T-cell (primary cell): Measurements from ENCODE around the gene SIM2. TPM values are rescaled to one million over a fixed set of nuclear protein-coding genes. Genes with fewer than 3 reads are reported as not detected.

Source experiments
- ATAC-seq, 4 experiments: fragments of 200-7000 bp in 3 of 4; fragments of 150-1000 bp in 1 of 4; cut with Tn5 transposase; replicated peaks in 1 of 4; 1 replicate in 3 of 4; 2 replicates in 1 of 4; pipeline ENCODE4 v1.10.0; 2021; ENCODE audit warnings: moderate library complexity in 3 of 4, mild to moderate bottlenecking in 2 of 4, moderate number of reproducible peaks in 1 of 4
- CTCF ChIA-PET, 2 donors: fragments of 300-600 bp; sonication (Branson Sonifier 250); formaldehyde crosslinking; loops; one replicate each; lab custom pipeline; 2022; ENCODE audit warnings: antibody characterized with exemption in 2 of 2; lab: Charles Lee
- POLR2A ChIA-PET, 2 donors: fragments of 300-600 bp; sonication (Branson Sonifier 250); formaldehyde crosslinking; loops; one replicate each; lab custom pipeline; 2022; ENCODE audit warnings: antibody characterized with exemption in 2 of 2; lab: Charles Lee
- DNase-seq, 35 experiments: peaks; one replicate each; pipeline versions ENCODE4 v3.0.0 to v3.0.0-alpha.2; 2013 to 2023
- H3K27ac ChIP-seq: one replicate; pipeline ENCODE4 v1.5.1; 2013; ENCODE audit warnings: low read length
- H3K27me3 ChIP-seq, 2 experiments: replicated peaks in 1 of 2; 1 replicate in 1 of 2; 2 replicates in 1 of 2; pipeline versions ENCODE4 v1.6.1 to v1.7.0; 2013; ENCODE audit warnings: low read length in 1 of 2, mixed read lengths in 1 of 2; ENCODE audit not compliant: control insufficient read depth in 2 of 2, insufficient read depth in 2 of 2; ENCODE audit errors: extremely low read depth in 1 of 2
- H3K36me3 ChIP-seq, 2 donors: 1 replicate in 1 of 2; 2 replicates in 1 of 2; pipeline versions ENCODE4 v1.6.1 to v1.7.0; 2013; ENCODE audit warnings: low read length in 1 of 2; ENCODE audit not compliant: control insufficient read depth in 2 of 2, insufficient read depth in 1 of 2; ENCODE audit errors: extremely low read depth in 1 of 2
- H3K4me1 ChIP-seq, 2 experiments: 1 replicate in 1 of 2; 2 replicates in 1 of 2; pipeline versions ENCODE4 v1.6.1 to v1.7.0; 2013; ENCODE audit warnings: low read length in 2 of 2, mixed read lengths in 1 of 2; ENCODE audit not compliant: insufficient read depth in 2 of 2, control insufficient read depth in 1 of 2; ENCODE audit errors: extremely low read depth in 1 of 2
- H3K4me3 ChIP-seq, 2 donors: 1 replicate in 1 of 2; 2 replicates in 1 of 2; pipeline versions ENCODE4 v1.5.1 to v1.7.0; 2013; ENCODE audit warnings: mild to moderate bottlenecking in 2 of 2, low read length in 1 of 2, moderate library complexity in 1 of 2; ENCODE audit not compliant: control insufficient read depth in 1 of 2; ENCODE audit errors: extremely low read depth in 1 of 2
- H3K9me3 ChIP-seq: 2 replicates; pipeline ENCODE4 v1.7.0; 2013
- H3K27ac Mint-ChIP-seq, 2 donors: one replicate each; pipeline ENCODE4 v1.8.0; 2020 to 2021; ENCODE audit warnings: mild to moderate bottlenecking in 2 of 2, mixed read lengths in 2 of 2
- H3K27me3 Mint-ChIP-seq, 2 donors: one replicate each; pipeline ENCODE4 v1.8.0; 2021 to 2022; ENCODE audit warnings: mixed read lengths in 2 of 2
- H3K36me3 Mint-ChIP-seq: one replicate; pipeline ENCODE4 v1.8.0; 2021; ENCODE audit warnings: mixed read lengths
- H3K4me1 Mint-ChIP-seq, 3 donors: one replicate each; pipeline ENCODE4 v1.8.0; 2020 to 2022; ENCODE audit warnings: mixed read lengths in 3 of 3, mild to moderate bottlenecking in 1 of 3
- H3K4me3 Mint-ChIP-seq, 3 donors: one replicate each; pipeline ENCODE4 v1.8.0; 2020 to 2022; ENCODE audit warnings: mild to moderate bottlenecking in 3 of 3, mixed read lengths in 3 of 3, moderate library complexity in 3 of 3
- H3K9me3 Mint-ChIP-seq, 3 donors: one replicate each; pipeline ENCODE4 v1.8.0; 2020 to 2022; ENCODE audit warnings: mixed read lengths in 3 of 3
- whole genome bisulfite sequencing: methylation state at CpG from one replicate; pipeline ENCODE4 v1.1.5; 2013; ENCODE audit warnings: missing lambda C conversion rate; ENCODE audit not compliant: insufficient coverage; 5-methylcytosine and 5-hydroxymethylcytosine counted together
- total RNA-seq, 35 experiments: library from RNA in 6 of 35; stranded (reverse) in 6 of 35; fragments of 120-200 nt in 1 of 35; gene quantifications; one replicate each; pipeline versions ENCODE4 v1.2.1 to v1.2.4 and lab custom pipeline; 2013 to 2026

Gene SIM2
- total RNA-seq, 5 donors from 2014 or later (not counting 1 experiment from before 2014, with no cell fraction given), result 0.10 to 0.16 (median 0.12) TPM; not detected in 2

DNA sequence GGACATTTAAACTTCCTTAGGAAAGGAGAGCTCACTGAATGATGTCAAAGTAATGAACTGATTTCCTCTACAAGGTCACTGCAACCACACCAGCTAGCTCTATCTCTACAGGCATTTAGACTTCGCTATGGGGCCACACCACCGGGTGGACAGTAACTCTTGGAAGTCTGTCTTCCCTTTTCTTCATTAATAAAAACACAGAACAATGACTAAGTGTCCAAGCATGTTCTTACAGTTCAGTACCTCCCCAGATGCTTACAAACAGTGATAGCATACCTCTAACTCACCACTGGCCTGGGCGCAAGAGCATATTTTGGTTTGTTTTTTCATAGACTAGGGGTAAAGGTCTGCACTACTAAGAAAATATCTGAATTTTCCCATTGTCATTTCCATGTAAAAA is 54.6 kb downstream of the SIM2 start:
- Mint-ChIP-seq H3K4me3 (no peak overlapping the region), H3K27me3 (peaks cover 10 to 18% of the 10 kb centered on the region in 2 donors), H3K36me3 (peaks cover 69% of the 10 kb centered on the region), H3K27ac (no peak overlapping the region), H3K9me3 (no peaks in the 10 kb centered on the region), H3K4me1 (peaks cover 3% of the 10 kb centered on the region in 3 donors)
- DNase-seq (no peak), ATAC-seq (no peak)
- no peak overlapping the region for H3K27ac ChIP-seq
- H3K4me3 ChIP-seq, result no peak overlapping the region
- no peaks in the 10 kb centered on the region for H3K4me1 ChIP-seq
- H3K27me3 ChIP-seq, result peaks cover 0 to 7% of the 10 kb centered on the region in 2 experiments
- POLR2A ChIA-PET, result no interaction called here
- peaks cover 0 to 13% of the 10 kb centered on the region in 2 donors for H3K36me3 ChIP-seq
- no peaks in the 10 kb centered on the region for H3K9me3 ChIP-seq
- WGBS, result 94% methylated on average over 2 of the region's 3 CpGs
- CTCF ChIA-PET, result no interaction called here

DNA sequence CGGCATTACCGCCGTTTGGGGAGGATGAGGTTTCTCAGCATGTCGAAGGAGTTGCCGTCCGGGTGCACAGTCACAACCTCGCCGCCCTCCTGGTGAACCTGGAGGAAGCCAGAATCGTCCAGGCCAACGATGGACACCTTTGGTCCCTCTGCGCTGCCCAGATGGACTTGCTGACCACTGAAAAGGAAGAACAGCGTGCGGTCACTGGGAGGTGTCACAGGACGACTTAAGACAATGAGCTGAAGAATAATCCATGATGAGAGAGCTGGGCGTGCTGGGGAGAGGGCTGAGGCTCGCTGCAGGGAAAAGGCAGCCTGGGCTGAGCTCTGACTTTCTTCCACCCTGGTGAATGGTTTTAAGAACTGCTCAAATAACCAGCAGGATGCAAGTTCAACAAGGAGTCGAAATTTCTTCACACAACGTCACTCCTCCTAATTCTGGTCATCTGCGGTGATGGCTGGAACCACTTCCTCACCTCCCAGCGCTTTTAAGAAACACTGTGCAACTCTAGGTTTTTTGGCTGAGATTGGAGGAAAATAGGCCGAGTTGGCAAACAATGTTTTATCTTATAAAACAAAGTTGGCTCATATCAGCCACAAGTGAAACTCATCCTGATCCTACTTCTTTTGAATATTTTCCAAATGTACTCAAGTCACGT is 55.5 kb downstream of the SIM2 start:
- H3K4me1 ChIP-seq, result no peaks in the 10 kb centered on the region
- DNase-seq (no peak), ATAC-seq (no peak)
- peaks cover 0 to 7% of the 10 kb centered on the region in 2 experiments for H3K27me3 ChIP-seq
- H3K27me3 Mint-ChIP-seq, result peaks cover 2 to 10% of the 10 kb centered on the region in 2 donors
- H3K27ac Mint-ChIP-seq, result no peak overlapping the region
- POLR2A ChIA-PET, result no interaction called here
- H3K4me3 ChIP-seq, result no peak overlapping the region
- H3K9me3 Mint-ChIP-seq, result no peaks in the 10 kb centered on the region
- CTCF ChIA-PET, result no interaction called here
- H3K9me3 ChIP-seq, result no peaks in the 10 kb centered on the region
- no peaks in the 10 kb centered on the region for H3K4me1 Mint-ChIP-seq
- no peak overlapping the region for H3K27ac ChIP-seq
- H3K4me3 Mint-ChIP-seq, result no peak overlapping the region
- H3K36me3 Mint-ChIP-seq, result peaks cover 68% of the 10 kb centered on the region
- 96% methylated on average over 14 of the region's 22 CpGs for WGBS
- peaks cover 0 to 13% of the 10 kb centered on the region in 2 donors for H3K36me3 ChIP-seq

DNA sequence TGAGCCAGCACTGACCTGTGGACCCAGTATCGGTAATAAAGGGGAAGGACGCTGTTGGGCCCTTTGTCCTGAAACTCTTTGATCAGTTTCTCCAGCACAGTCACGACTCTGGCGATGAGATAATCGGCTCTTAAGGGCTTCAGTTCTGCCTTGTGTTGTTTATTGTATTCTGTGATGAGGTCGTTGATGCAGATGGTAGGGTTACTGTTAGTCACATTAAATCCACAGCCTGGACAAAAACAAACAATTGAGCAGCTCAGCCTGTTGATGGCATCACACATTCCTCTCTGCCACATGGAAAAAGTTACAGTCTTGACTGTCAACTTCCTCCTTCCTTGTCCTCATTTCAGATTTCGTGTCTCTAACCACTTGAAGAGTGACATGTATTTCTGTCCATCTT is 57.6 kb downstream of the SIM2 start:
- Mint-ChIP-seq H3K27ac (no peak overlapping the region), H3K36me3 (peaks cover 66% of the 10 kb centered on the region), H3K4me1 (no peaks in the 10 kb centered on the region), H3K27me3 (no peaks in the 10 kb centered on the region), H3K9me3 (no peaks in the 10 kb centered on the region), H3K4me3 (no peak overlapping the region)
- no peak for DNase-seq
- Histone ChIP-seq H3K27ac (no peak overlapping the region), H3K4me3 (no peak overlapping the region), H3K36me3 (peaks cover 0 to 17% of the 10 kb centered on the region in 2 donors), H3K4me1 (no peaks in the 10 kb centered on the region), H3K27me3 (peaks cover 0 to under 1% of the 10 kb centered on the region in 2 experiments), H3K9me3 (no peaks in the 10 kb centered on the region)
- ATAC-seq, result no peak
- POLR2A ChIA-PET, result no interaction called here
- WGBS, result 100% methylated on average over 3 of the region's 7 CpGs
- CTCF ChIA-PET, result no interaction called here

DNA sequence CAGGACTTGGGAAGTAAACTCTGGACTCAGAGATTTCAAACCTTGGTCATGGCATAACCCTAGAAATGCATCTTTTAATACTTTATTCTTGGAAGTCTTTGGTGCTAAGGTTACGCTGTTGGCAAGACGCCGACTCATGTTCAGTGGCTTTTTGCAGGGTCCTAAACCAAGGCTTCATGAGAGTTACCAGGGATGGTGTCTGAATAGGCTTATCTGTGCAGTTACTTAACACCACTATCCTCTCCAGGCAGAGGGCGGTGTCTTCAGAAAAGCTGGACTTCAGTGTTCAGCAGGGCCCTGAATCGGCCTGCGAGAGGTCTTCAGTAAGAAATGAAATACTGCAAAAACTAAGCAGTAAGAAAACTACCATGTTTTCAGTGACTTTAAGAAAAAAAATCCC is 58.3 kb downstream of the SIM2 start:
- Mint-ChIP-seq H3K4me1 (no peaks in the 10 kb centered on the region), H3K27me3 (no peaks in the 10 kb centered on the region), H3K27ac (no peak overlapping the region), H3K4me3 (no peak overlapping the region), H3K36me3 (peaks cover 66% of the 10 kb centered on the region), H3K9me3 (no peaks in the 10 kb centered on the region)
- WGBS, result no CpG with 5 or more reads among the region's 6 CpGs
- no peaks in the 10 kb centered on the region for H3K4me1 ChIP-seq
- peaks cover 0 to 17% of the 10 kb centered on the region in 2 donors for H3K36me3 ChIP-seq
- no peak overlapping the region for H3K4me3 ChIP-seq
- H3K9me3 ChIP-seq, result no peaks in the 10 kb centered on the region
- ChIA-PET CTCF (no interaction called here), POLR2A (no interaction called here)
- DNase-seq, result no peak
- no peaks in the 10 kb centered on the region for H3K27me3 ChIP-seq
- no peak overlapping the region for H3K27ac ChIP-seq
- no peak for ATAC-seq

DNA sequence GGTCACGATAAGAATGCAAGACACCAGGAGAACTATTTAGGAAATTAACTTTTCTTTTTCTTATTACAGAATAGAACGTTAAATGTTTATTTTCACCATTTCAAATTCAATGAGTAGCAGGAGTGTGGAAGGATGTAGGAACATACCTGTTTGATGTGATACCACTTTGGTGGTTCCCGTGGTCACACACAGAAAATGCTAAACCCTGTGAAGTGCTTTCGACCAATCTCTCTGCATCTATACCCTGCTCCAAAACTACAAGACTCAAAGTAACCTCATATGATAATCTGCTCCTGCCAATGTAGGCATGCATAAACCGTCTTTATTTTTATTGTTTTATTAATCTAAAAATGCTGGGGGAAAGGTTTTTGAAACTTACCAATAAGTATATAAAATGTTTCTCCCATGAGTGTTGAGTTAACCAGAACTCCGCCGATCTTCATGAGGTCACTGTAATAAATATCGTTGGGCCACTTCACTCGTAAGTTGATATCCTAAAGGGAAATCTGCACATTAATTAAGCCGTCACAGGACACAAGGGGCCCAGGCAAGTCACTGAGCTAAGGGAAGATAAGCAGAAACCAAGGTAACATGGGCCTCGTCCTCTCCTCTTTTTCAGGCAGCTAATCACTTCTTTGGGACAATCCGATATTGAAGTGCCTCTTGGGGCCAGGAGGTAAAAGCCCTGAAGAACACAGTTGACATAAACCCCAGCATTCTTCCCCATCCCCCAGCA is 60.6 kb downstream of the SIM2 start:
- WGBS, result 91% methylated on average over 4 of the region's 12 CpGs
- H3K27me3 Mint-ChIP-seq, result no peaks in the 10 kb centered on the region
- no peaks in the 10 kb centered on the region for H3K4me1 Mint-ChIP-seq
- Histone ChIP-seq H3K4me1 (no peaks in the 10 kb centered on the region), H3K27ac (no peak overlapping the region), H3K4me3 (no peak overlapping the region), H3K27me3 (no peaks in the 10 kb centered on the region), H3K9me3 (no peaks in the 10 kb centered on the region), H3K36me3 (peaks cover 0 to 14% of the 10 kb centered on the region in 2 donors)
- peaks cover 57% of the 10 kb centered on the region for H3K36me3 Mint-ChIP-seq
- ChIA-PET POLR2A (no interaction called here), CTCF (no interaction called here)
- no peak overlapping the region for H3K4me3 Mint-ChIP-seq
- DNase-seq (no peak), ATAC-seq (no peak)
- no peaks in the 10 kb centered on the region for H3K9me3 Mint-ChIP-seq
- no peak overlapping the region for H3K27ac Mint-ChIP-seq

DNA sequence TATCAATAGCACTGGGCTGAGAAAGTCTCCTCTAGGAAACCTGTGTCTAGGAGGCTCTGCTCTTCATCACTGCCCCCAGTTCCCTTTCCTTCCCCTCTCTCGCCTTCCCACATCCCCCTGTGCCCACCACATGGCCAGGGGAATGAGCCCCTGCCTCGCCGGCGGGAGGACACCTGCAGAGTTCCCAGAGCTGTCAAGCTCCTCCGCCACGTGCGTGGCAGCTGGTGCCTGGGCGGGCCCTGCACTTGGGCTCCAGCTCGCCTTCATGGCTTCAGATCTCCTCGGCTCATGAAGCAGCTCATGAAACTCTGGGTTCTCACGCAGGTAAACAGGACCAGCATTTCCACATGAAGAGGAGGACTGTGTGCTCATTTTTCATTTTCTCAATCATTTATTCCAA is 62.8 kb downstream of the SIM2 start:
- no peak overlapping the region for H3K27ac Mint-ChIP-seq
- WGBS, result 64% methylated on average over 10 of the region's 11 CpGs
- Histone ChIP-seq H3K4me3 (no peak overlapping the region), H3K36me3 (peaks cover 0 to 9% of the 10 kb centered on the region in 2 donors), H3K27me3 (no peaks in the 10 kb centered on the region), H3K9me3 (no peaks in the 10 kb centered on the region), H3K27ac (no peak overlapping the region), H3K4me1 (no peaks in the 10 kb centered on the region)
- CTCF ChIA-PET, result no interaction called here
- no peaks in the 10 kb centered on the region for H3K4me1 Mint-ChIP-seq
- H3K4me3 Mint-ChIP-seq, result no peak overlapping the region
- H3K27me3 Mint-ChIP-seq, result no peaks in the 10 kb centered on the region
- DNase-seq (no peak), ATAC-seq (no peak)
- no peaks in the 10 kb centered on the region for H3K9me3 Mint-ChIP-seq
- peaks cover 57% of the 10 kb centered on the region for H3K36me3 Mint-ChIP-seq
- POLR2A ChIA-PET, result no interaction called here
